Loucy (cell line): Measurements from ENCODE around the gene HASPIN.

ENCODE experiments used
- H2AFZ ChIP-seq: fragments of 200-600 bp; sonication (generic); 2 replicates; pipeline ENCODE4 v1.6.0; 2016; ENCODE audit warnings: antibody characterized with exemption, mild to moderate bottlenecking, low read length, moderate library complexity
- H3F3A ChIP-seq: fragments of 200-600 bp; 2 replicates; pipeline ENCODE4 v1.6.0; 2016; ENCODE audit warnings: antibody characterized with exemption, low read depth, mild to moderate bottlenecking
- H3K27me3 ChIP-seq: fragments of 200-600 bp; sonication (generic); 2 replicates; pipeline ENCODE4 v1.6.1; 2014; ENCODE audit warnings: low read length, mild to moderate bottlenecking; ENCODE audit not compliant: insufficient read depth, poor library complexity, severe bottlenecking
- H3K36me3 ChIP-seq: fragments of 200-600 bp; sonication (generic); 2 replicates; pipeline ENCODE4 v1.6.1; 2016; ENCODE audit warnings: low read length; ENCODE audit not compliant: insufficient read depth
- H3K4me1 ChIP-seq: fragments of 200-600 bp; sonication (generic); 2 replicates; pipeline ENCODE4 v1.5.1; 2014; ENCODE audit warnings: low read length, mild to moderate bottlenecking; ENCODE audit not compliant: insufficient read depth, poor library complexity, severe bottlenecking
- H3K4me2 ChIP-seq: fragments of 200-600 bp; sonication (generic); 2 replicates; pipeline ENCODE4 v1.6.0; 2014; ENCODE audit warnings: antibody characterized with exemption, low read length, low read depth, mild to moderate bottlenecking; ENCODE audit not compliant: poor library complexity, severe bottlenecking
- H3K4me3 ChIP-seq: fragments of 200-600 bp; sonication (generic); 2 replicates; pipeline ENCODE4 v1.5.1; 2014; ENCODE audit warnings: low read length, mild to moderate bottlenecking, mixed read lengths; ENCODE audit not compliant: poor library complexity, severe bottlenecking
- H3K79me2 ChIP-seq: fragments of 200-600 bp; sonication (generic); 2 replicates; pipeline ENCODE4 v1.6.1; 2014; ENCODE audit warnings: low read length; ENCODE audit not compliant: insufficient read depth
- H3K9ac ChIP-seq: fragments of 200-600 bp; sonication (generic); 2 replicates; pipeline ENCODE4 v1.6.0; 2014; ENCODE audit warnings: mild to moderate bottlenecking, low read depth, low read length, moderate library complexity; ENCODE audit not compliant: poor library complexity, severe bottlenecking
- H3K9me2 ChIP-seq: fragments of 200-600 bp; sonication (generic); replicated peaks from 2 replicates; pipeline ENCODE4 v1.6.1; 2016; ENCODE audit warnings: low read depth, low read length, mixed read lengths
- H3K9me3 ChIP-seq: fragments of 200-600 bp; sonication (generic); 2 replicates; pipeline ENCODE4 v1.6.1; 2014; ENCODE audit warnings: mild to moderate bottlenecking, antibody characterized with exemption, low read length, low read depth; ENCODE audit not compliant: insufficient read depth
- H4K20me1 ChIP-seq: fragments of 200-600 bp; sonication (generic); 2 replicates; pipeline ENCODE4 v1.6.0; 2014; ENCODE audit warnings: antibody characterized with exemption, low read length, mild to moderate bottlenecking; ENCODE audit not compliant: insufficient read depth, poor library complexity, severe bottlenecking
- CTCF ChIP-seq: fragments of 200-600 bp; sonication (generic); conservative IDR thresholded peaks from 2 replicates; pipeline ENCODE4 v1.5.1; 2014; ENCODE audit warnings: mild to moderate bottlenecking, antibody characterized with exemption, low read length
- EZH2phosphoT487 ChIP-seq: fragments of 200-600 bp; IDR thresholded peaks from 2 replicates; pipeline ENCODE4 v1.6.1; 2018; ENCODE audit warnings: antibody characterized with exemption, mild to moderate bottlenecking, moderate library complexity, borderline replicate concordance

HASPIN gene

GRCh38 chr17:3723556-3724377 is at the start of gene HASPIN:
Gene HASPIN (plus strand): TSS chr17:3723903. CDS start chr17:3723936, 33 bp downstream.
- no peaks in the 10 kb centered on the region for H3K9me2 ChIP-seq
- H3F3A ChIP-seq, result no peaks in the 10 kb centered on the region
- H3K27me3 ChIP-seq, result no peaks in the 10 kb centered on the region
- peaks cover 76% of the 10 kb centered on the region for H3K79me2 ChIP-seq
- no peaks in the 10 kb centered on the region for H3K9me3 ChIP-seq
- H3K4me3 ChIP-seq, result peak within 1 kb of the TSS; percentile 95
- no peaks in the 10 kb centered on the region; the same call in 1 of the 2 replicates for H3K36me3 ChIP-seq
- TF ChIP-seq CTCF (no peak), EZH2phosphoT487 (no peak)
- H2AFZ ChIP-seq, result peak within 1 kb of the TSS; percentile 88
- H3K4me1 ChIP-seq, result peaks cover 63% of the 10 kb centered on the region
- peaks cover 19% of the 10 kb centered on the region for H4K20me1 ChIP-seq
- peak within 1 kb of the TSS; percentile 95 for H3K9ac ChIP-seq
- peak within 1 kb of the TSS; percentile 97 for H3K4me2 ChIP-seq

- TF ChIP-seq EZH2phosphoT487 (no peak), CTCF (no peak)
- Histone ChIP-seq H3K9me2 (no peaks in the 10 kb centered on the region), H3K4me2 (no peak overlapping the region), H3K9me3 (no peaks in the 10 kb centered on the region), H2AFZ (no peak overlapping the region), H3K36me3 (peaks cover 5% of the 10 kb centered on the region; the same call in 1 of the 2 replicates), H3K4me3 (no peak overlapping the region), H3K27me3 (no peaks in the 10 kb centered on the region), H3K79me2 (no peaks in the 10 kb centered on the region), H4K20me1 (no peaks in the 10 kb centered on the region), H3K9ac (no peak overlapping the region), H3F3A (no peaks in the 10 kb centered on the region), H3K4me1 (no peaks in the 10 kb centered on the region)
Observed at GRCh38 chr17:3675886-3676285, 47.8 kb upstream of the HASPIN start.

- no peaks in the 10 kb centered on the region for H3K9me2 ChIP-seq
Observed at GRCh38 chr17:3678095-3678820, 45.4 kb upstream of the HASPIN start.

More at GRCh38 chr17:3678095-3678820, 45.4 kb upstream of the HASPIN start:
- Histone ChIP-seq H4K20me1 (no peaks in the 10 kb centered on the region), H3K27me3 (no peaks in the 10 kb centered on the region), H2AFZ (no peak overlapping the region), H3K36me3 (peaks cover 5% of the 10 kb centered on the region; the same call in 1 of the 2 replicates), H3K4me2 (no peak overlapping the region), H3F3A (no peaks in the 10 kb centered on the region), H3K4me1 (no peaks in the 10 kb centered on the region), H3K9me3 (no peaks in the 10 kb centered on the region), H3K79me2 (no peaks in the 10 kb centered on the region), H3K4me3 (no peak overlapping the region), H3K9ac (no peak overlapping the region)
- TF ChIP-seq CTCF, result no peak
- TF ChIP-seq EZH2phosphoT487, result no peak
